ENCODE measurements around the gene SRP14.
"Not testable (repeated sequence)": the region's sequence is repeated elsewhere in the genome, so short reads cannot be mapped to it uniquely, and the experiment has no call there.

The SRP14 gene

DNA sequence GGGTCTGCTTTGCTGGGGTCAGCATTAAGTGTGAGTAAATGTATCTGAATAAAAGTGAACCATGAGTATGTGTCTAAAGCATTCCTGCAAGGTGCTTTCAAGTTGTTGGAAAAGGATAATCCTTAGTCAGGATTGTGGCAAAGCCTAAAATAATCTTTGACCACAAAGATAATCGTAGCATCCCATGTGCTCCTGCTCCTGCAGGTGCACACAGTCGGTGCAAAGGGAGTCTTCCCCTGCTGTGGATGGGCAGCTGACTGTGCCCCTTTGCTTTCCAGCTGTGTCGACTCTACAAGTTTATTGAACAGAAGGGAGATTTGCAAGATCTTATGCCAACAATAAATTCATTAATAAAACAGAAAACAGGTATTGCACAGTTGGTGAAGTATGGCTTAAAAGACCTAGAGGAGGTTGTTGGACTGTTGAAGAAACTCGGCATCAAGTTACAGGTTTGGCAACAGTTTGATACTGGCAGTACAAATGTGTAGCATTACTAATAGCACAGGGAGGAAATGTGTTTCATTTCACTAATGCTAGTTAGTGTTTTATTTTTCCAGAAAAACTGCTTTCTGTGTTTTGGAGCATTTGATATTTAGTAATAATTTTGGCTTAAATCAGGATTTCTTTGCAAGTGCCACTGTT is 22.6 kb downstream of the SRP14 start:
- no peak for DNase-seq

DNA sequence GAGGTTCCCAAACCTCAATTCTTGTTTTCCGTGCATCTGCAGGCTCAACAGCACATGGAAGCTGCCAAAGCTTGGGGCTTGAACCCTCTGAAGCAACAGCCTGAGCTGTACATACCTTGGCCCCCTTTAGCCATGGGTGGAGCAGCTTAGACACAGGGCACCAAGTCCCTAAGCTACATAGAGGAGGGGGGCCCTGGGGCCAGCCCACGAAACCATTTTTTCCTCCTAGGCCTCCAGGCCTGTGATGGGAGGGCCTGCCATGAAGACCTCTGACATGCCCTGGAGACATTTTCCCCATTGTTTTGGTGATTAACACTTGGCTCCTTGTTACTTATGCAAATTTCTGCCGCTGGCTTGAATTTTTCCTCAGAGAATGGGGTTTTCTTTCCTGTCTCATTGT is 24.6 kb downstream of the SRP14 start:
- DNase-seq = no peak

DNA sequence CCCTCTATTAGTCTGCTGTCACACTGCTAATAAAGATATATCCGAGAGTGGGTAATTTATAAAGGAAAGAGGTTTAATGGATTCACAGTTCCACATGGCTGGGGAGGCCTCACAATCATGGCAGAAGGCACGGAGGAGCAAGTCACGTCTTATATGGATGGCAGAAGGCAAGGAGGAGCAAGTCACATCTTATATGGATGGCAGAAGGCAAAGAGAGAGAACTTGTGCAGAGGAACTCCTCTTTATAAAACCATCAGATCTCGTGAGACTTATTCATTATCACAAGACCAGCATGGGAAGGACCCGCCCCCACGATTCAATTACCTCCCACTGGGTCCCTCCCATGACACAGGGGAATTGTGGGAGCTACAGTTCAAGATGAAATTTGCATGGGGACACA is 25.6 kb downstream of the SRP14 start:
- not testable (repeated sequence) for DNase-seq

DNA sequence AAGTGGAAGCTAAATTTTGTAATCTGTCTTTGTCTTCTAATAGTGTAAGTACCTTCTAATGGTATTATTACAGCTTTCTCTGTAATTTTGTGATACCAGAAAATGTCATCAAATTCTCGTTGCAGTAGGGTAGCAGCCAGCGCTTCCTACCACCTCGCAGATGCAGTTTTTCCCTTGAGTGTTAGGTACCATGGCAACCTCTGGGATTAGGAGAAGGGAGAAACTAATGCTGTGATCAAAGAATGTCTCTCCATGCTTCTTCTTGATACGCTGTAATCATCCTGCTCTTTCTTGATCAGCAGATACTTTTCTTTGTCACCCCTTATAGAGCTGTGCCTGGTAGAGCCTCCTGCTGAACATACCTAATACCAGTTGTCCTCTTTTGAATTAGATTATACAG is 27.7 kb downstream of the SRP14 start:
- DNase-seq = no peak

DNA sequence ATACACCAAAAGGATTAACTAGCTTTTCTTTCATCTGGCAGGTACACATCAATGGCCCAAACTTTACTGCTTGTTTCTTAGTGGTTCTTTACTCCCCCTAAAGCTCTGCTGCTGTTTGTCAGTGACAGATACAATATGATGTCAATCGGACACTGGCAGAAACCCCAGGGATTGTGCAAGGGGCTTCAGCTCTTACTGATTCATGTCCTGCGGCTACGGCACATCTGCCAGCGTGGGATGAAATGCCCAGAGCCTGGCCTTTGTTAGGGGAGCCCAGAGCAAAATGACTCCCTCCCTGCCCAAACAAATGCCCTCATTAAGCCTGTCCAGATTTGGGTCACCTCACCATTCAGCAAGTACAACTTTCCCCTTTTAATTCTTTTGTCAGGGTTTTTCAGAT is 28.3 kb downstream of the SRP14 start:
- no peak for DNase-seq

DNA sequence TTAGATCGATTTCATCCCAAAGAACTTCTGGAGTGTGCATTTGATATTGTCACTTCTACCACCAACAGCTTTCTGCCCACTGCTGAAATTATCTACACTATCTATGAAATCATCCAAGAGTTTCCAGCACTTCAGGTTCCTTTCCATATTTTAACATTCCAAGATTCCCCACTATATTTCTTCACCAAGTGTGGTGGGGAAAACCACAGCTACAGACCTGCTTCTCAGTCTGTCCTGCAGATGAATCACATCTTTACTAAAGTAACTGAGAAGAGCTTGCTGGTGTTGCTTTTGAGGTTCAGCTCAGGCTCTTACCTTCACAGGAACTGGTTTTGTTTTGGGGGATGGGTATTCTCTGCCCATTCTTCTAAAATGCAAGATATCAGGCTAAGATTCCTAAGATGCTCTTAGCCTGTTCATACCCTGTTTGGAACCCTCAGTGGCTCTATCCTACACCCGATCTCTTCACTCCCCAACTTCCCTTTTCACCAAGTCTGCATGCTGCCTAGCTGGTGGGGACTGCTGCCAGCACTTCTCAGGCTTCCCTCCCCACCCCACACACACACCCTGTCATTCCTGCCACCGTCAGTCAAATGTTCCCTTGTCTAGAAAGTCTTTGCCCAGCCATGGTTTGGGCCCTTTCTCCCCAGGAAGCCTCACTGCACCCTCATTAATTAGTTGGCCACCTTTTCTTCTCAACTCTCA is 30.8 kb downstream of the SRP14 start:
- no peak for DNase-seq

DNA sequence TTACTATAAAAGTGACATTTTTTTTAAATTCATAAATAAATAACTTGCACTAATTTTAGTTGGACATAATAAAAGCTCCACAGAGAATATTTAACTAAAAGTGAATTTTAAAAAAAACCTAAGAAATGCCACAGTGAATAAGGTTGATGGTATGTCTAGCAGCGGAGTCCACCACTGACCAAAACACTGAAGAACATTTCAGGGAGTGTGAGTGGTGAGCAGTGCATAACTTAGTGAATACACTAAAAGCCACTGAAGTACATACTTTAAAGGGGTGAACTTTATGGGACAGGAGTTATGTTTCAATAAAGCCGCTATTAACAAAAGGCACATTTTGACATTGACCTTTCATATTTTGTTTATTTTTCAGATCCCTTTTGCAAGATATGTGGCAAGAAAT is 32.3 kb downstream of the SRP14 start:
- DNase-seq = no peak

DNA sequence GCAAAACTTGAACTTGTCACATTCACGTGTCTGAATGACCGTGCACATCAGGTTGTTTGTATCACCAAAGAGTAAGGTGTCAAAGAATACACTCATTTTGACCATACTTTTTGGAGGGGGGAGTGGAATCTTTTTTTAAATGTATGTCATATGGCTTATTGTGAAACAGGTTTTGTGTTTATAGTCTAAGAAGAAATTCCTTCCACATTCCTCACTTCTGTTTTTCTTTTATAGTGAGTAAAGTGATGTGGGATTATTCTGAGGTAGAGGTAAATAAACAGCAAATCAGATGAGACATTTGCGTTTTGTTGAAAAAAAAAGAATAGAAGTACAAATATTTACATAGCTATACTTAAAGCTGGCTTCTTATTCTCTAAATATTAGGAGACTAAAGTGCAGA is 33.0 kb downstream of the SRP14 start:
- DNase-seq = no peak

DNA sequence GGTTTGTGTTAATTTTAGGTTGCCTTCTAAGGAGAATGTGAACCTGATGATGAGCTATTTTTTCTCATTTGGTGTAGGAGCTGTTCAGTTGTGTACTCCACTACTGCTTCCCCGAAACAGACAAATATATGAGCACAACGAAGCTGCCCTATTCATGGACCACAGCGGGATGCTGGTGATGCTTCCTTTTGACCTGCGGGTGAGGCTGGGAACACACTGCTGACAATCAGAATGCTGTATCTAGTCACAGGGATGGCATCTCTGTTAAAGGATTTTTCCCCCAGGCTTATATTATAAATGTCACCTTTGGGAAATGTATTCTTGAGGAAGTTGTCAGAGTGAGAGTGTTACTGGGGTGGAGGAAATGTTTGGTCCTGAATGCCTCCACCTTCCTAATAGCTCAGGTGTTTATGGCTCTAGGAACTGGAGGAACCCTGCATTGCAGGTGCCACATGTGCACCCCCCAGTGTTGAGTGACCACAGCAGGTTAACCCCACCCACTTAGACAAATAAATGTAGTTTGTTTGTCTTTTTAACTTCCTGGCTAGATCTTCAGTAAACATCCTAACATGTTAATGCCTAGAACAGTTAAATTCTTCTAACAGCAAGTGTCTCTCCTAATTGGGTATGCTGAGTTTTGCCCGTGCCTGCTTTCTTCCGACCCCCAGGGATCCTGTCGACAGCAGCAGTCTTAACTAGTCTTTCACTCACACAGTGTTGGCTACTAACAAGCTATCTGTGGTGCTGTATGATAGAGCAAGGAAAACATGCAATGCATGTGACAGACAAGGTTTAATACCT is 35.7 kb downstream of the SRP14 start:
- DNase-seq = no peak

DNA sequence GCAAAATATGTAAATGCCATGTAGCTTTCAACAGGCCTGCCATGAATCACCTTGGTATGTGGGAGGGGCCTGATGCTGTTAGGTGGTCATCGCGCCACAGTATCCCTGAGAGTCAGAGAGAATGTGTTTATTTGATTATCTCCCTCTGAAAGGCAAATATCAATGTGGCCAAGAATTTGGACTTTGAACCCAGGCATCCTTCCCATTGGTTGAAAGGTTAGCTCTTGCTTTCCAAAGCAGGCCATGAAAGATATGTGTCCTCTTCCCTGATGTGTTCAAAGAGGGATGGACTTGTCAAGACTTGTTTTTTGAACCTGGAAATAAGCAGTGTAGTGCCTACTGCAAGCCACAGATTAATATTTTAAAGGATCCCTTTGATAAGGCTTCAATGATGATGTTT is 36.7 kb downstream of the SRP14 start:
- no peak for DNase-seq

DNA sequence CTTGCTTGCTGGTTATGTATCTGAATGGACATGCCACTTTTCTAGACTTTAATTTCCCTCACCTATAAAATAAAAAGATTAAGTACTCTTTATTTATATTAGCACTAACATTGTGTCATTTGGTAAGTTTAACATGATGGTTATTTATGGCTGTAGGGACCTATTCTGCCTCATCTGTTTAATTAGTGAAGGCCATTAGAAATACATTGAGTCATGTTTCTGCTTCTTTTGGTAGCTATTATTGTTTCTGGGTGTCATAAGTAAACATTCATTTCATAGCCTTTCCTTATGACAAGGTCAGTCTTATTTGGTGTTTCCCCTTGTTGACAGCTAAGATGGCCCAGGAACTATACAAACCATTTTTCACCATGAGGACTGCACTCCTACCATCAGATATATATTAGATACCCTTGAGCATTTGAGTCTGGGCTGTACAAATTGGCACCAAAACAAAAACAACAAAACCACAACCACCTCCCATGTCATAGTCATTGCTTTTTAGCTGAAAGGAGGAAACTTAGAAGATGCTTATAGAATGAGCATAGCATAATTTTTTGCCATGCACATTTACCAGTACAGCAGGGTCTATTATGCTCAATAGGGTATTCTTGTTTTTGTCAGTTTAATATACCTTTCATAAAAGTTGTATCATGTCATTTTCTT is 39.3 kb downstream of the SRP14 start:
- DNase-seq = no peak

DNA sequence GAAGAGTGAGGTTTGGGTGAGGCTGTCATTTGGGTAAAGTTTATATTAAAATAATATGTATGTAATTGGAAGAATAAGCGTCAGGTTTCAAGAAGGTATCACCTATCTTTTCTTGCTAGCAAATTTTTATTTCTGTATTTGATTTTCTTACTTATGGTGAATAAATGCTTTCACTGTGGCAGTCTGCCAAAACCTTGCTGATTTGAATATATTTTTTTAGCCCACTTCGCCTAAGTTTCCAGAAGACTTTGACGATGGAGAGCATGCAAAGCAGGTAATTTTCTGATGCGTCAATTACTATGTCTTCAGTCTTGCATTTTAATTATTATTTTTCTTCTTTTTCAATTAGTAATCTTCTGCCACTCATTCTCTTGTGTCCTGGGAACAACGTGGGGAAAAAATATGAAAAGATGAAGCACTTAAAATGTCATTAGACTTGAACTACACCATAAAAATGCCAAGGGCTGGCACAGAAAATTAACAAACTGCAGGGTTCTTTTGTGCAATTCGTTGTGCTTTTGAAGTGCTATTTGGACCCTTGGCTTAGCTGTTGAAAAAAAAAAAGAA is 40.4 kb downstream of the SRP14 start:
- DNase-seq = no peak

DNA sequence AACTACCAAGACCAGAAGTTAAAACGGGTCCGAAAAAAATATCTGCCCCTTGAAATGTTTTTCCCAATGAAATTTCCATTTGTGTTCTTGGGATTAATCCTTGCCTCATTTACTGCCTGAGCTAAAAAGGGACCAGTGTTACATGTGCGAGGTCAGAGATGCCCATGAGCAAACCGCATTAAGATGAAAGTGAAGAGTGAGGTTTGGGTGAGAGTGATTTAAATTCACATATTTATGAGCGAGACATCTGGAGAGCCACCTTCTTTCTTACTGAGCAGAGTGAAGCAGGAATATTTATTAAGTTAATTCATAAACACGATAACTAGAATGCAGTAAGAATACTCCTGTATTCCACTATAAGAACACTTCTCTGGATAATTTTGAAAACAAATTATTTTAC is 41.3 kb downstream of the SRP14 start:
- no peak for DNase-seq

DNA sequence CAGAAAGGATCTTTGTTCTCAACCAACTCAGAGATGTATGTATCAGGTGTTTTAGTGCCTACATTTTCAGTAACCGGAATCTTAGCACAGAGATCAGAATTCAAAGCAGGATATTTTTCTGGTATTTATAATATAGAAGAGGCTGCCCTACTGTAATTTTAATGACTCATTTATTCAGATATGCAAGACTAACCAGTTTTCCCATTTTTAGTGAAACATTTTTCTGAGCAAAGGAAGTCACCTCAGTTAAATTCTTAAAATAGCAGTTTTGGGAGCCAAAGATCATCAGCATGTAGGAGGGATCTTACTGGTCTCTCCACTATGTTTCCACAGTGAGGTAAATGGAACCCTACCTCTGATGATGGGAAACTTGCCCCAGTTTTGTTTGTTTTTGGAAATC is 42.0 kb downstream of the SRP14 start:
- no peak for DNase-seq

DNA sequence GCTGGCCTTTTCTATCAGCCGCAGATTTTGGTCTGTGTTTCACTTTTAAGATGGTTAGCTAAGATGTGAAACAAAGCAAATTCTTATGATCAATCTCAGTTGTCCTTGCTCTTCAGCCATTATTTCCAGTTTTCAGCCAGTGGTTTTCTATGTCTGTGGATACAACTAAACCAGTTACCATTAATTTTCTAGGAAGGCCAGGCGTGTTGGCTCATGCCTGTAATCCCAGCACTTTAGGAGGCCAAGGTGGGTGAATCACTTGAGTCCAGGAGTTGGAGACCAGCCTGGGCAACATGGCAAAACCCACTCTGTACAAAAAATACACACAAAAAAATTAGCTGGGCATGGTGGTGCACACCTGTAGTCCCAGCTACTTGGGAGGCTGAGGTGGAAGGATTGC is 42.8 kb downstream of the SRP14 start:
- not testable (repeated sequence) for DNase-seq

DNA sequence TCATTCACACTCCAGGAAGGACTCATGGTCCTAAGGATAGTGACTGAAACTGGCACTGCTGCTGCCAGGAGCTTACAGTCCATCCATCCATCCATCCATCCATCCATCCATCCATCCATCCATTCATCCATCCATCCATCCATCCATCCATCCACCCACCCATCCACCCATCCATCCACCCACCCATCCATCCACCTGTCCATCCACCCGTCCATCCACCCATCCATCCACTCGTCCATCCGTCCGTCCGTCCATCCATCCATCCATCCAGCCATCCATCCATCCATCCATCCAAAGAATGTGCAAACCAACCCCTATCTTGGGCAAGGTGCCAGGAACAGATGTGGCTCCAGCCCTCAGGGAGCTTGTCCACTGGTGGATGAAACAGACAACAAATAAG is 46.0 kb downstream of the SRP14 start:
- DNase-seq = not testable (repeated sequence)

DNA sequence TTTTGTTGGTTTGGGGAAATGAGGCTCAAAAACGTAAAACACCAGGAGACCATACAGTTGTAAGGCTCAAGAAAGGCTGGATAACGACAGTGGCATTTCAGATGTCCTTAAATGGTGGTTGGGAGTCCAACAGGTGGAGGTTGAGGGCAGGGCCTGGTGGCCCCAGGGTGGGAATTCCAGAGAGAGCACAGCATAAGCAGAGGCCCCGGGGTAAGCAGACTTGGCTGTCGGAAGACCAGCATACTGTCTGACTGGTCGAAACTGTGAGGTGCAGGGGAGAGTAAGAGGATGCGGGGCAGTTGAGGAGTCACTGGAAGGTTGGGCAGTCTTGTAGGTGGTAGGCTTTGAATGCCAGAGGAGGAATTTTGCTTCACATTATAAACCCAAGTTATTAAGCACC is 48.3 kb downstream of the SRP14 start:
- DNase-seq = no peak

DNA sequence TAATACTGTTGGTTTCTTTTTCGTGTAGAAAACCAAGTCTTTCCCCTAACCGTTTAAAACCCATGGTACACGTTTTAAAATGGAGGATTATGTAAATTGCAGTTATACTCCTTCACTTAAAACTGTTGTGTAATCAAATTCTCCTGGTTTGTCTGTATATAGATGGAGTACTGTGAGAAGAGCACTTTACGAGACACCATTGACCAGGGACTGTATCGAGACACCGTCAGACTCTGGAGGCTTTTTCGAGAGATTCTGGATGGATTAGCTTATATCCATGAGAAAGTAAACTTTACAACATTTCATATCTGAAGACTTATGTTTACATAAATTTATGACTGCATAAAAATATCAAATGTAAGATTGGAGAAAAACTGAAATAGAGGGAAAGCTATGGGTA is 51.2 kb downstream of the SRP14 start:
- DNase-seq = no peak

Measured in CD4-positive, alpha-beta T cell treated with Interleukin-17A for 4 hours (primary cell).